Transverse colon (tissue), 4 donors: ENCODE data around the gene DHX58.

ENCODE experiments used
- EP300 ChIP-seq: sonication (generic); formaldehyde crosslinking; IDR thresholded peaks from one replicate; pipeline ENCODE4 v1.6.1; 2017; ENCODE audit warnings: antibody characterized with exemption, low read depth
- POLR2A ChIP-seq: fragments of 450-650 bp; IDR thresholded peaks from one replicate; pipeline ENCODE4 v1.6.1; 2016; ENCODE audit warnings: antibody characterized with exemption, mild to moderate bottlenecking, moderate library complexity
- POLR2AphosphoS5 ChIP-seq, 3 donors: sonication (generic); formaldehyde crosslinking; IDR thresholded peaks; one replicate each; pipeline ENCODE4 v1.6.1; 2016; ENCODE audit warnings: antibody characterized with exemption in 3 of 3
- TF ChIP-seq, protein P1 (sequence below), 5 experiments: fragments of 200-600 bp in 3 of 5; fragments of 450-650 bp in 2 of 5; sonication (generic) in 3 of 5; IDR thresholded peaks; 1 replicate in 2 of 5; 2 replicates in 3 of 5; pipeline ENCODE4 v1.5.1; 2016 to 2017; ENCODE audit warnings: antibody characterized with exemption in 5 of 5, inconsistent platforms in 3 of 5, mild to moderate bottlenecking in 2 of 5, moderate library complexity in 1 of 5

DNA sequence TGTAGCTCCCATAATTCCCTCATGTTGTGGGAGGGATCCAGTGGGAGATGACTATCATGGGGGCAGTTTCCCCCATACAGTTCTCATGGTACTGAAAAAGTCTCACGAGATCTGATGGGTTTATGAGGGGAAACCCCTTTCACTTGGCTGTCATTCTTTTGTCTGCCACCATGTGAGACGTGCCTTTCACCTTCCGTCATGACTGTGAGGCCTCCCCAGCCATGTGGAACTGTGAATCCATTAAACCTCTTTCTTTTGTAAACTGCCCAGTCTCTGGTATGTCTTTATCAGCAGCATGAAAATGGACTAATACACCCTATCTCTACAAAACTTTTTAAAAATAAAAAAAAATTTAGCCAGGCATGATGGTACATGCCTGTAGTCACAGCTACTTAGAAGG, 55.9 kb downstream of the DHX58 start:
- TF ChIP-seq, protein P1, sequence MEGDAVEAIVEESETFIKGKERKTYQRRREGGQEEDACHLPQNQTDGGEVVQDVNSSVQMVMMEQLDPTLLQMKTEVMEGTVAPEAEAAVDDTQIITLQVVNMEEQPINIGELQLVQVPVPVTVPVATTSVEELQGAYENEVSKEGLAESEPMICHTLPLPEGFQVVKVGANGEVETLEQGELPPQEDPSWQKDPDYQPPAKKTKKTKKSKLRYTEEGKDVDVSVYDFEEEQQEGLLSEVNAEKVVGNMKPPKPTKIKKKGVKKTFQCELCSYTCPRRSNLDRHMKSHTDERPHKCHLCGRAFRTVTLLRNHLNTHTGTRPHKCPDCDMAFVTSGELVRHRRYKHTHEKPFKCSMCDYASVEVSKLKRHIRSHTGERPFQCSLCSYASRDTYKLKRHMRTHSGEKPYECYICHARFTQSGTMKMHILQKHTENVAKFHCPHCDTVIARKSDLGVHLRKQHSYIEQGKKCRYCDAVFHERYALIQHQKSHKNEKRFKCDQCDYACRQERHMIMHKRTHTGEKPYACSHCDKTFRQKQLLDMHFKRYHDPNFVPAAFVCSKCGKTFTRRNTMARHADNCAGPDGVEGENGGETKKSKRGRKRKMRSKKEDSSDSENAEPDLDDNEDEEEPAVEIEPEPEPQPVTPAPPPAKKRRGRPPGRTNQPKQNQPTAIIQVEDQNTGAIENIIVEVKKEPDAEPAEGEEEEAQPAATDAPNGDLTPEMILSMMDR (IDR thresholded peaks at IDR 0.05) = no peak
- TF ChIP-seq POLR2A (no peak), EP300 (no peak), POLR2AphosphoS5 (IDR thresholded peaks at IDR 0.05) (no peak)
